GM21423 (cell line): ENCODE results near the gene MAX.

Source experiments
- ATAC-seq: cut with Tn5 transposase; IDR thresholded peaks from one replicate; pipeline ENCODE4 v1.9.1; 2021; ENCODE audit warnings: mild to moderate bottlenecking, moderate library complexity; ENCODE audit not compliant: unreplicated experiment

MAX gene

GRCh38 chr14:65074449-65075150, 27.7 kb downstream of the MAX start:
- no peak for ATAC-seq

GRCh38 chr14:65073605-65074201, 28.6 kb downstream of the MAX start:
- ATAC-seq, result no peak

- no peak for ATAC-seq
Observed at GRCh38 chr14:65072937-65073336, 29.4 kb downstream of the MAX start.

- no peak for ATAC-seq
Observed at GRCh38 chr14:65072256-65072655, 30.1 kb downstream of the MAX start.

GRCh38 chr14:65071544-65071943, 30.8 kb downstream of the MAX start:
- no peak for ATAC-seq

- ATAC-seq, result no peak
Observed at GRCh38 chr14:65070471-65070976, 31.8 kb downstream of the MAX start.

- ATAC-seq, result no peak
Observed at GRCh38 chr14:65069874-65070413, 32.4 kb downstream of the MAX start.

- no peak for ATAC-seq
Observed at GRCh38 chr14:65065719-65066118, 36.6 kb downstream of the MAX start.

GRCh38 chr14:65062096-65063075, 39.9 kb downstream of the MAX start:
- ATAC-seq, result no peak

- no peak for ATAC-seq
Observed at GRCh38 chr14:65057695-65058094, 44.6 kb downstream of the MAX start.

- ATAC-seq, result no peak
Observed at GRCh38 chr14:65054471-65055085, 47.7 kb downstream of the MAX start.

GRCh38 chr14:65053466-65053865, 48.9 kb downstream of the MAX start:
- no peak for ATAC-seq

- ATAC-seq, result no peak
Observed at GRCh38 chr14:65052832-65053231, 49.5 kb downstream of the MAX start.

GRCh38 chr14:65045709-65046108, 56.6 kb downstream of the MAX start:
- no peak for ATAC-seq

GRCh38 chr14:65045006-65045405, 57.3 kb downstream of the MAX start:
- no peak for ATAC-seq

- no peak for ATAC-seq
Observed at GRCh38 chr14:65044596-65044959, 57.7 kb downstream of the MAX start.

- no peak for ATAC-seq
Observed at GRCh38 chr14:65043893-65044595, 58.3 kb downstream of the MAX start.

- ATAC-seq, result peak; percentile 81
Observed at GRCh38 chr14:65042731-65043372, 59.5 kb downstream of the MAX start.

GRCh38 chr14:65042296-65042695, 60.0 kb downstream of the MAX start:
- ATAC-seq, result peak; percentile 13
